K562 (cell line): ENCODE measurements around the gene GOLGA8B. TPM values are rescaled to one million over a fixed set of nuclear protein-coding genes. Genes with fewer than 3 reads are reported as not detected.
A peak's percentile ranks its signal among the peaks of the same experiment; 100 is the strongest.

Experiments
- ADNP ChIP-seq: fragments of 200-800 bp; sonication (Bioruptor generic); IDR thresholded peaks from 2 replicates; pipeline ENCODE4 v1.6.1; 2016; ENCODE audit warnings: missing genetic modification characterization, missing compliant biosample characterization
- ATF1 ChIP-seq, 2 experiments: fragments of 450-650 bp in 1 of 2; IDR thresholded peaks; 2 replicates each; pipeline ENCODE4 v1.6.1; 2016; ENCODE audit warnings: missing compliant biosample characterization in 1 of 2, missing genetic modification characterization in 1 of 2
- CCNT2 ChIP-seq: IDR thresholded peaks from 2 replicates; pipeline ENCODE4 v1.6.1; 2011; ENCODE audit warnings: borderline replicate concordance, low read depth, mild to moderate bottlenecking, moderate library complexity, mixed read lengths, low read length; ENCODE audit not compliant: insufficient read length; ENCODE audit errors: extremely low read depth
- EWSR1 ChIP-seq: fragments of 450-650 bp; IDR thresholded peaks from 2 replicates; pipeline ENCODE4 v1.6.1; 2018; ENCODE audit warnings: borderline replicate concordance, mild to moderate bottlenecking, low read depth, moderate library complexity; ENCODE audit not compliant: partially characterized antibody
- HDGF ChIP-seq: fragments of 450-650 bp; IDR thresholded peaks from 2 replicates; pipeline ENCODE4 v1.6.1; 2016
- KAT8 ChIP-seq: fragments of 450-650 bp; IDR thresholded peaks from 2 replicates; pipeline ENCODE4 v1.6.1; 2016; ENCODE audit warnings: low read depth, mild to moderate bottlenecking
- PRMT5 ChIP-seq: sonication (generic); formaldehyde crosslinking; IDR thresholded peaks from 2 replicates; pipeline ENCODE4 v1.5.0; 2020; ENCODE audit warnings: missing genetic modification reagents
- SMC3 ChIP-seq: conservative IDR thresholded peaks from 2 replicates; pipeline ENCODE4 v1.6.1; 2011; ENCODE audit warnings: low read depth, low read length, improper control_type of control experiment; ENCODE audit not compliant: insufficient read depth
- TEAD4 ChIP-seq, 2 experiments: sonication (generic) in 1 of 2; formaldehyde crosslinking in 1 of 2; IDR thresholded peaks; 2 replicates each; pipeline versions ENCODE4 v1.6.1 to v1.8.0; 2012 to 2022; ENCODE audit warnings: borderline replicate concordance in 1 of 2, inconsistent platforms in 1 of 2, low read length in 1 of 2, mild to moderate bottlenecking in 1 of 2, missing genetic modification reagents in 1 of 2
- ZNF121 ChIP-seq: sonication (generic); formaldehyde crosslinking; conservative IDR thresholded peaks from 2 replicates; pipeline ENCODE4 v1.8.0; 2022; ENCODE audit warnings: missing genetic modification reagents
- ZNF75A ChIP-seq: fragments of 450-650 bp; formaldehyde crosslinking; IDR thresholded peaks from 2 replicates; pipeline ENCODE4 v1.4.0; 2020; ENCODE audit warnings: mild to moderate bottlenecking
- polyA plus RNA-seq, 8 experiments: library from polyadenylated mRNA; depleted of rRNA in 4 of 8; stranded (reverse) in 5 of 8; unstranded in 3 of 8; fragments of >200 nt; fragmentation: Nextera tagmentation in 2 of 8; fragmentation: Illumina TruSeq in 1 of 8; extraction: Ambion mirVana in 2 of 8; extraction: Trizol in 1 of 8; gene quantifications; 2 replicates each; pipeline versions ENCODE4 v1.2.1 to v1.2.3, GENCODE V29; 2011 to 2014; ENCODE audit warnings: inconsistent platforms in 1 of 8, missing spikeins in 1 of 8
- total RNA-seq, 7 experiments: library from RNA; depleted of rRNA in 6 of 7; stranded (reverse); fragments of >200 nt in 6 of 7; fragmentation: Illumina TruSeq in 2 of 7; extraction: Trizol in 2 of 7; gene quantifications; 2 replicates each; pipeline versions ENCODE4 v1.2.1 to v1.2.3, GENCODE V29; 2011 to 2021; ENCODE audit warnings: low replicate concordance in 1 of 7
- TF ChIP-seq, protein P1 (sequence below): fragments of 450-650 bp; formaldehyde crosslinking; IDR thresholded peaks from 2 replicates; pipeline ENCODE4 v1.4.0; 2022; ENCODE audit warnings: missing genetic modification characterization
- TF ChIP-seq, protein P2 (sequence below): conservative IDR thresholded peaks from 2 replicates; pipeline ENCODE4 v1.6.1; 2011; ENCODE audit warnings: low read depth, mild to moderate bottlenecking, low read length; ENCODE audit not compliant: control insufficient read depth
- TF ChIP-seq, protein P3 (sequence below), 3 experiments: IDR thresholded peaks in 2 of 3; conservative IDR thresholded peaks in 1 of 3; 2 replicates each; pipeline ENCODE4 v1.5.1; 2011 to 2012; ENCODE audit warnings: low read length in 3 of 3, mild to moderate bottlenecking in 3 of 3, control low read depth in 2 of 3, improper control_type of control experiment in 1 of 3, inconsistent platforms in 1 of 3, low read depth in 1 of 3, mixed read lengths in 1 of 3, moderate library complexity in 1 of 3; ENCODE audit not compliant: insufficient read depth in 2 of 3

Gene GOLGA8B
- total and polyA plus RNA-seq, 9 of the 15 experiments (the other 6 are each of a cell fraction or from before 2014, with no cell fraction given): 7.9 to 236 (median 54.1) TPM

DNA sequence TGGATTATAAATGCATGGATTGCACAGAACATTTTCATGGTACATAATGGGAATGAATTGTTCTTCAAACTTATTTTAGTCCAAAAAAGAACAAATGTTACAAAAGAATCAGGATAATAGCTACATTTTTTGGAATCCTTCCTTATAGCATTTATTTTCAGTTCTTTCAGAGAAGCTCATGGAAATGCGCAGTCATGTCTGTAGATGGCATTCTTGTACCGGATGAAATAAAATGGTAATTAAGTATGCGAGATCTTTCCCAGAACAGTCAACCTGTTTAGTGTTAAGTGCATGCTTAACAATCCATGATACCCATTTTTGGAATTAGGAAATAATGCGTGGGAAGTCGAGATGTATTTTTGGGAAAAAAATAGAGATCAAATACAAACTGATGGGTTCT, 38.2 kb upstream of the GOLGA8B start (continued):
- TF ChIP-seq, protein P1, sequence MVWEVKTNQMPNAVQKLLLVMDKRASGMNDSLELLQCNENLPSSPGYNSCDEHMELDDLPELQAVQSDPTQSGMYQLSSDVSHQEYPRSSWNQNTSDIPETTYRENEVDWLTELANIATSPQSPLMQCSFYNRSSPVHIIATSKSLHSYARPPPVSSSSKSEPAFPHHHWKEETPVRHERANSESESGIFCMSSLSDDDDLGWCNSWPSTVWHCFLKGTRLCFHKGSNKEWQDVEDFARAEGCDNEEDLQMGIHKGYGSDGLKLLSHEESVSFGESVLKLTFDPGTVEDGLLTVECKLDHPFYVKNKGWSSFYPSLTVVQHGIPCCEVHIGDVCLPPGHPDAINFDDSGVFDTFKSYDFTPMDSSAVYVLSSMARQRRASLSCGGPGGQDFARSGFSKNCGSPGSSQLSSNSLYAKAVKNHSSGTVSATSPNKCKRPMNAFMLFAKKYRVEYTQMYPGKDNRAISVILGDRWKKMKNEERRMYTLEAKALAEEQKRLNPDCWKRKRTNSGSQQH (CRISPR knock-in tag): no peak
- TF ChIP-seq, protein P2, sequence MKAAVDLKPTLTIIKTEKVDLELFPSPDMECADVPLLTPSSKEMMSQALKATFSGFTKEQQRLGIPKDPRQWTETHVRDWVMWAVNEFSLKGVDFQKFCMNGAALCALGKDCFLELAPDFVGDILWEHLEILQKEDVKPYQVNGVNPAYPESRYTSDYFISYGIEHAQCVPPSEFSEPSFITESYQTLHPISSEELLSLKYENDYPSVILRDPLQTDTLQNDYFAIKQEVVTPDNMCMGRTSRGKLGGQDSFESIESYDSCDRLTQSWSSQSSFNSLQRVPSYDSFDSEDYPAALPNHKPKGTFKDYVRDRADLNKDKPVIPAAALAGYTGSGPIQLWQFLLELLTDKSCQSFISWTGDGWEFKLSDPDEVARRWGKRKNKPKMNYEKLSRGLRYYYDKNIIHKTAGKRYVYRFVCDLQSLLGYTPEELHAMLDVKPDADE: no peak
- TF ChIP-seq, protein P3, sequence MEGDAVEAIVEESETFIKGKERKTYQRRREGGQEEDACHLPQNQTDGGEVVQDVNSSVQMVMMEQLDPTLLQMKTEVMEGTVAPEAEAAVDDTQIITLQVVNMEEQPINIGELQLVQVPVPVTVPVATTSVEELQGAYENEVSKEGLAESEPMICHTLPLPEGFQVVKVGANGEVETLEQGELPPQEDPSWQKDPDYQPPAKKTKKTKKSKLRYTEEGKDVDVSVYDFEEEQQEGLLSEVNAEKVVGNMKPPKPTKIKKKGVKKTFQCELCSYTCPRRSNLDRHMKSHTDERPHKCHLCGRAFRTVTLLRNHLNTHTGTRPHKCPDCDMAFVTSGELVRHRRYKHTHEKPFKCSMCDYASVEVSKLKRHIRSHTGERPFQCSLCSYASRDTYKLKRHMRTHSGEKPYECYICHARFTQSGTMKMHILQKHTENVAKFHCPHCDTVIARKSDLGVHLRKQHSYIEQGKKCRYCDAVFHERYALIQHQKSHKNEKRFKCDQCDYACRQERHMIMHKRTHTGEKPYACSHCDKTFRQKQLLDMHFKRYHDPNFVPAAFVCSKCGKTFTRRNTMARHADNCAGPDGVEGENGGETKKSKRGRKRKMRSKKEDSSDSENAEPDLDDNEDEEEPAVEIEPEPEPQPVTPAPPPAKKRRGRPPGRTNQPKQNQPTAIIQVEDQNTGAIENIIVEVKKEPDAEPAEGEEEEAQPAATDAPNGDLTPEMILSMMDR (IDR thresholded peaks at IDR 0.05 in 2 of 3, conservative IDR thresholded peaks at IDR 0.05 in 1 of 3; ENCODE audit: insufficient read depth in 2 of 3, low read depth in 1 of 3, low read length in 3 of 3): peak; percentile 46 to 80 (median 66); a peak in 5 of 6 replicates
- TF ChIP-seq EWSR1: no peak
- TF ChIP-seq HDGF: no peak
- no peak for TF ChIP-seq ZNF121
- 0 out of 2 replicates have a peak, but pooled peaks have one; percentile 14 for TF ChIP-seq TEAD4 (IDR thresholded peaks at IDR 0.05; ENCODE audit: low read length)
- TF ChIP-seq TEAD4 (CRISPR knock-in tag; IDR thresholded peaks at IDR 0.05; ENCODE audit: borderline replicate concordance): no peak
- no peak for TF ChIP-seq KAT8
- no peak for TF ChIP-seq ATF1 (CRISPR knock-in tag; IDR thresholded peaks at IDR 0.05)
- no peak for TF ChIP-seq ATF1 (tag; IDR thresholded peaks at IDR 0.05)
- no peak for TF ChIP-seq ADNP (tag)
- TF ChIP-seq CCNT2: no peak
- peak; percentile 58; the same call in 1 of the 2 replicates for TF ChIP-seq SMC3
- TF ChIP-seq ZNF75A: no peak
- TF ChIP-seq PRMT5 (CRISPR knock-in tag): no peak
